Brain microvascular endothelial cell (primary cell): ENCODE results near the gene PIK3AP1.

Source experiments
- DNase-seq: peaks from one replicate; pipeline ENCODE4 v3.0.0-alpha.2; 2020
- H3K27ac ChIP-seq: fragments of 250-450 bp; sonication (Bioruptor Pico); 2 replicates; pipeline ENCODE4 v1.5.1; 2020; ENCODE audit warnings: mild to moderate bottlenecking, moderate library complexity
- H3K27me3 ChIP-seq: fragments of 250-450 bp; sonication (Bioruptor Pico); replicated peaks from 2 replicates; pipeline ENCODE4 v1.5.1; 2020; ENCODE audit warnings: mild to moderate bottlenecking
- H3K36me3 ChIP-seq: fragments of 250-450 bp; sonication (Bioruptor Pico); replicated peaks from 2 replicates; pipeline ENCODE4 v1.5.1; 2020; ENCODE audit warnings: mild to moderate bottlenecking
- H3K4me3 ChIP-seq: 2 replicates; pipeline ENCODE4 v1.5.1; 2011; ENCODE audit warnings: low read depth, mild to moderate bottlenecking, control low read depth, low read length, moderate library complexity
- in situ Hi-C: cut with HindIII; loops from 2 replicates; pipeline ENCODE4 v1.10.0; 2017; ENCODE audit warnings: low sequenced_read_pairs, low pct_ligation_motif_present
- TF ChIP-seq, protein P1 (sequence below): IDR thresholded peaks from 2 replicates; pipeline ENCODE4 v1.5.1; 2011; ENCODE audit warnings: low read depth, mild to moderate bottlenecking, moderate library complexity, low read length, control low read depth, inconsistent platforms; ENCODE audit errors: missing control alignments

Gene PIK3AP1, protein sequence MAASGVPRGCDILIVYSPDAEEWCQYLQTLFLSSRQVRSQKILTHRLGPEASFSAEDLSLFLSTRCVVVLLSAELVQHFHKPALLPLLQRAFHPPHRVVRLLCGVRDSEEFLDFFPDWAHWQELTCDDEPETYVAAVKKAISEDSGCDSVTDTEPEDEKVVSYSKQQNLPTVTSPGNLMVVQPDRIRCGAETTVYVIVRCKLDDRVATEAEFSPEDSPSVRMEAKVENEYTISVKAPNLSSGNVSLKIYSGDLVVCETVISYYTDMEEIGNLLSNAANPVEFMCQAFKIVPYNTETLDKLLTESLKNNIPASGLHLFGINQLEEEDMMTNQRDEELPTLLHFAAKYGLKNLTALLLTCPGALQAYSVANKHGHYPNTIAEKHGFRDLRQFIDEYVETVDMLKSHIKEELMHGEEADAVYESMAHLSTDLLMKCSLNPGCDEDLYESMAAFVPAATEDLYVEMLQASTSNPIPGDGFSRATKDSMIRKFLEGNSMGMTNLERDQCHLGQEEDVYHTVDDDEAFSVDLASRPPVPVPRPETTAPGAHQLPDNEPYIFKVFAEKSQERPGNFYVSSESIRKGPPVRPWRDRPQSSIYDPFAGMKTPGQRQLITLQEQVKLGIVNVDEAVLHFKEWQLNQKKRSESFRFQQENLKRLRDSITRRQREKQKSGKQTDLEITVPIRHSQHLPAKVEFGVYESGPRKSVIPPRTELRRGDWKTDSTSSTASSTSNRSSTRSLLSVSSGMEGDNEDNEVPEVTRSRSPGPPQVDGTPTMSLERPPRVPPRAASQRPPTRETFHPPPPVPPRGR

GRCh38 chr10:96720422-96721206 is at the start of gene PIK3AP1:
PIK3AP1 (minus strand) TSS chr10:96720514; CDS start chr10:96720394, 120 bp downstream.
- Histone ChIP-seq H3K4me3 (peak within 1 kb of the TSS; percentile 36), H3K27ac (no peak within 1 kb of the TSS), H3K27me3 (peaks cover 26% of the 10 kb centered on the region), H3K36me3 (no peaks in the 10 kb centered on the region)
- in situ Hi-C loops, result no loop called here
- DNase-seq, result no peak
- TF ChIP-seq, protein P1, sequence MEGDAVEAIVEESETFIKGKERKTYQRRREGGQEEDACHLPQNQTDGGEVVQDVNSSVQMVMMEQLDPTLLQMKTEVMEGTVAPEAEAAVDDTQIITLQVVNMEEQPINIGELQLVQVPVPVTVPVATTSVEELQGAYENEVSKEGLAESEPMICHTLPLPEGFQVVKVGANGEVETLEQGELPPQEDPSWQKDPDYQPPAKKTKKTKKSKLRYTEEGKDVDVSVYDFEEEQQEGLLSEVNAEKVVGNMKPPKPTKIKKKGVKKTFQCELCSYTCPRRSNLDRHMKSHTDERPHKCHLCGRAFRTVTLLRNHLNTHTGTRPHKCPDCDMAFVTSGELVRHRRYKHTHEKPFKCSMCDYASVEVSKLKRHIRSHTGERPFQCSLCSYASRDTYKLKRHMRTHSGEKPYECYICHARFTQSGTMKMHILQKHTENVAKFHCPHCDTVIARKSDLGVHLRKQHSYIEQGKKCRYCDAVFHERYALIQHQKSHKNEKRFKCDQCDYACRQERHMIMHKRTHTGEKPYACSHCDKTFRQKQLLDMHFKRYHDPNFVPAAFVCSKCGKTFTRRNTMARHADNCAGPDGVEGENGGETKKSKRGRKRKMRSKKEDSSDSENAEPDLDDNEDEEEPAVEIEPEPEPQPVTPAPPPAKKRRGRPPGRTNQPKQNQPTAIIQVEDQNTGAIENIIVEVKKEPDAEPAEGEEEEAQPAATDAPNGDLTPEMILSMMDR, result no peak

- in situ Hi-C loops, result no loop called here
- H3K27me3 ChIP-seq, result no peaks in the 10 kb centered on the region
- H3K27ac ChIP-seq, result no peak overlapping the region
- no peaks in the 10 kb centered on the region for H3K36me3 ChIP-seq
- no peak overlapping the region for H3K4me3 ChIP-seq
- TF ChIP-seq, protein P1, result no peak
- DNase-seq, result no peak
Observed at GRCh38 chr10:96768136-96768535, 47.8 kb upstream of the PIK3AP1 start.

DNA sequence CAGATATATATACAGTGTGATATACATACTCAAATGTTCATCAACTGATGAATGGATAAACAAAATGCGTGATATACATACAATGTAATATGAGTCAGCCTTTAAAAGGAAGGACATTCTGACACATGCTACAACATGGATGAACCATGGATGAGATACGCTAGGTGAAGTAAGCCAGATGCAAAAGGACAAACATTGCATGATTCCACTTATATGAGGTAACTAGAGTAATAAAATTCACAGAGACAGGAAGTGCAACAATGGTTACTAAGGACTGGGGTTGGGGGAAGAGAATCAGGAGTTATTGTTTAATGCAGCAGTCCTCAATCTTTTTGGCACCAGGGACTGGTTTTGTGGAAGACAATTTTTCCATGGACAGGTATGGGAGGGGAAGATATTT is 47.3 kb upstream of the PIK3AP1 start:
- Histone ChIP-seq H3K27ac (no peak overlapping the region), H3K27me3 (no peaks in the 10 kb centered on the region), H3K36me3 (no peaks in the 10 kb centered on the region), H3K4me3 (no peak overlapping the region)
- TF ChIP-seq, protein P1, result no peak
- DNase-seq, result no peak
- in situ Hi-C loops, result no loop called here

GRCh38 chr10:96765406-96766240 is 45.3 kb upstream of the PIK3AP1 start:
- TF ChIP-seq, protein P1, result peak; percentile 97
- no peak overlapping the region for H3K27ac ChIP-seq
- H3K4me3 ChIP-seq, result no peak overlapping the region
- H3K36me3 ChIP-seq, result no peaks in the 10 kb centered on the region
- H3K27me3 ChIP-seq, result no peaks in the 10 kb centered on the region
- in situ Hi-C loops, result no loop called here
- DNase-seq, result peak; percentile 59

DNA sequence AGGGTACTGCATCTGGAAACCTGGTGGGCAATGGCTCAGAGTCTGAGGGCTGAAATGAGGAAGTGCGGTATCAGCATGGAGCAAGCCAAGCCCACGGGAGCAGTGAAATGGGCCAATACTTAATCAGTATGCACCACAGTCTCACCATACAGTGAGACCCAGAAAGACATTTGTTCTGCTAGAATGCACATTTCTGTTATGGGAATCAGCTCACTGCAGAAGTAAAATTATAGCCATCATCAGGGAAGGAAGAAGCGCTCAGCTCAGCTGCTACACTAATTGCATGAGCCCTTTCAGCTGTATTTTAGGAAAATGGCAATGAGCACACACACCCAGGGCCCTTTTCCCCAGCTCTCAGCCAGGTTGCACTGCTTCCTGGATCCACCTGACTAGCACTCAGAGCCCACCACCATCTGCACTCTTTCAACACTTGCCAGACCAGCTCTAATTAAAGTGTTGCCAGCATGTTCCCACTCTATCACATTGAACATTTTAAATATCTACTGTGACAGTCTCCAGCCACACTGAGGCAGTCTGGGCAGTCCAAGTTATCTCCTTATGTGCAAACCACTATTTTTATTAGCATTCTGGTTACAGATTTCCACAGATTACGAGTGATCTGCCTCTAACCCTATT is 44.2 kb upstream of the PIK3AP1 start:
- in situ Hi-C loops, result no loop called here
- H3K36me3 ChIP-seq, result no peaks in the 10 kb centered on the region
- DNase-seq, result no peak
- H3K27me3 ChIP-seq, result no peaks in the 10 kb centered on the region
- no peak overlapping the region for H3K27ac ChIP-seq
- TF ChIP-seq, protein P1, result no peak
- no peak overlapping the region for H3K4me3 ChIP-seq
